OCI-LY7 (cell line): ENCODE data around the gene TAF13. TPM values are rescaled to one million over a fixed set of nuclear protein-coding genes. Genes with fewer than 3 reads are reported as not detected.
"Not testable (repeated sequence)": the region's sequence is repeated elsewhere in the genome, so short reads cannot be mapped to it uniquely, and the experiment has no call there.

Experiments
- BruUV-seq: library from RNA; stranded (reverse); fragments of 400-500 nt; replicated peaks from 2 replicates; lab custom pipeline; 2021; lab: Mats Ljungman, UMichigan
- CTCF ChIA-PET: fragments of 300-600 bp; sonication (Branson Sonifier 250); formaldehyde crosslinking; loops from one replicate; lab custom pipeline; 2022; ENCODE audit warnings: antibody characterized with exemption; ENCODE audit not compliant: unreplicated experiment; lab: Charles Lee
- POLR2A ChIA-PET: fragments of 300-600 bp; sonication (Branson Sonifier 250); formaldehyde crosslinking; loops from one replicate; lab custom pipeline; 2022; ENCODE audit warnings: antibody characterized with exemption; lab: Charles Lee
- DNase-seq: peaks from one replicate; pipeline ENCODE4 v3.0.0-alpha.2; 2015; ENCODE audit warnings: low spot score
- H2AFZ ChIP-seq: fragments of 200-600 bp; sonication (generic), shearing (Covaris generic); 2 replicates; pipeline ENCODE4 v1.6.1; 2014; ENCODE audit warnings: mild to moderate bottlenecking, antibody characterized with exemption, low read length, moderate library complexity
- H3K27ac ChIP-seq: fragments of 200-600 bp; sonication (generic); 2 replicates; pipeline ENCODE4 v1.5.1; 2014; ENCODE audit warnings: mixed run types, low read depth, mild to moderate bottlenecking, moderate library complexity, low read length, inconsistent platforms; ENCODE audit not compliant: poor library complexity, severe bottlenecking
- H3K36me3 ChIP-seq: fragments of 200-600 bp; sonication (generic); 2 replicates; pipeline ENCODE4 v1.6.1; 2014; ENCODE audit warnings: mild to moderate bottlenecking, antibody characterized with exemption, low read length, moderate library complexity, mixed read lengths; ENCODE audit not compliant: insufficient read depth
- H3K4me1 ChIP-seq: fragments of 200-600 bp; sonication (generic); 2 replicates; pipeline ENCODE4 v1.5.1; 2014; ENCODE audit warnings: mild to moderate bottlenecking, low read length; ENCODE audit not compliant: insufficient read depth, poor library complexity, severe bottlenecking
- H3K4me2 ChIP-seq: fragments of 200-600 bp; sonication (generic); 2 replicates; pipeline ENCODE4 v1.6.1; 2014; ENCODE audit warnings: mild to moderate bottlenecking, low read length
- H3K4me3 ChIP-seq: fragments of 200-600 bp; sonication (generic); 2 replicates; pipeline ENCODE4 v1.5.1; 2014; ENCODE audit warnings: mild to moderate bottlenecking, low read depth, low read length; ENCODE audit not compliant: poor library complexity, severe bottlenecking
- H3K79me2 ChIP-seq: fragments of 200-600 bp; sonication (generic); 2 replicates; pipeline ENCODE4 v1.6.1; 2016; ENCODE audit warnings: low read depth, mild to moderate bottlenecking, low read length, moderate library complexity, mixed read lengths; ENCODE audit not compliant: insufficient read depth
- H3K9me2 ChIP-seq: fragments of 200-600 bp; sonication (generic); 2 replicates; pipeline ENCODE4 v1.6.1; 2016; ENCODE audit warnings: mild to moderate bottlenecking, low read length, mixed read lengths; ENCODE audit not compliant: insufficient read depth
- H3K9me3 ChIP-seq: fragments of 200-600 bp; sonication (generic); 2 replicates; pipeline ENCODE4 v1.6.1; 2014; ENCODE audit warnings: mild to moderate bottlenecking, mixed run types, low read length, mixed read lengths
- H4K20me1 ChIP-seq: fragments of 200-600 bp; sonication (generic); 2 replicates; pipeline ENCODE4 v1.6.1; 2014; ENCODE audit warnings: mild to moderate bottlenecking, antibody characterized with exemption, low read length, moderate library complexity, mixed read lengths; ENCODE audit not compliant: insufficient read depth
- CTCF ChIP-seq: fragments of 200-600 bp; sonication (generic); conservative IDR thresholded peaks from 2 replicates; pipeline ENCODE4 v1.5.1; 2014; ENCODE audit warnings: mild to moderate bottlenecking, antibody characterized with exemption, low read length, moderate library complexity, mixed read lengths
- EZH2phosphoT487 ChIP-seq: fragments of 200-600 bp; sonication (generic); IDR thresholded peaks from 2 replicates; pipeline ENCODE4 v1.6.1; 2018; ENCODE audit warnings: low read depth, borderline replicate concordance, mild to moderate bottlenecking, mixed run types, antibody characterized with exemption, low read length, moderate library complexity, mixed read lengths
- intact Hi-C: fragments of 100-400 bp; cut with micrococcal nuclease; formaldehyde crosslinking; loops from one replicate; pipeline ENCODE4 v1.10.0; 2022; ENCODE audit not compliant: unreplicated experiment
- small RNA-seq: library from RNA; depleted of rRNA; stranded (forward); fragments of <200 nt; gene quantifications from one replicate; pipeline ENCODE3, GENCODE V24; 2014
- total RNA-seq, 2 experiments: library from RNA; depleted of rRNA in 1 of 2; stranded (reverse); fragments of >200 nt in 1 of 2; shearing (Covaris generic) in 1 of 2; gene quantifications; 2 replicates each; pipeline ENCODE4 v1.2.3, GENCODE V29; 2014 to 2022

Gene TAF13
- total RNA-seq, 2 experiments from 2014 or later, result 8.3 to 27.2 TPM

GRCh38 chr1:109020693-109021257, 55.0 kb downstream of the TAF13 start:
- POLR2A ChIA-PET, result interaction anchor here (0.6 to 1.4 kb wide), 9 partner anchors 9 to 469 kb away, joined by 3 to 8 read pairs (median 3); partner anchors contain the start of gene WDR47
- Histone ChIP-seq H3K79me2 (no peaks in the 10 kb centered on the region), H3K4me1 (no peaks in the 10 kb centered on the region), H3K4me2 (no peak overlapping the region), H3K4me3 (no peak overlapping the region), H2AFZ (no peak overlapping the region), H3K36me3 (peaks cover 36% of the 10 kb centered on the region), H3K9me2 (no peaks in the 10 kb centered on the region), H3K9me3 (peaks cover 9% of the 10 kb centered on the region), H4K20me1 (no peaks in the 10 kb centered on the region), H3K27ac (no peak overlapping the region)
- no peak for TF ChIP-seq EZH2phosphoT487
- TF ChIP-seq CTCF, result no peak
- intact Hi-C loops, result loop anchor here (5.0 kb wide), 1 partner anchor 48 kb away; no protein-coding TSS in a partner anchor
- BruUV-seq, result no TSS peak
- DNase-seq, result no peak
- CTCF ChIA-PET, result no interaction called here

DNA sequence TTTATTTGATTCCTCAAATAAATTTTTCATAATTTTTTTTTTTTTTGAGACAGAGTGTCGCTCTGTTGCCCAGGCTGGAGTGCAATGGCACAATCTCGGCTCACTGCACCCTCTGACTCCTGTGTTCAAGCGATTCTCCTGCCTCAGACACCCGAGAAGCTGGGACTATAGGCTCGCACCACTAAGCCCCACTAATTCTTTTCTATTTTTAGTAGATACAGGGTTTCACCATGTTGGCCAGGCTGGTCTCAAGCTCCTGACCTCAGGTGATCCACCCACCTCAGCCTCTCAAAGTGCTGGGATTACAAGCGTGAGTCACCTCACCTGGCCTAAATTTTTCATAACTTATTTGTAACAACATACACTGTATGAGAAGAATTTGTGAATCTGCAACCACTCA, 58.1 kb downstream of the TAF13 start:
- BruUV-seq, intact Hi-C loops, H3K9me2 ChIP-seq, H3K9me3 ChIP-seq, H3K4me2 ChIP-seq, H2AFZ ChIP-seq, H3K4me1 ChIP-seq, H3K79me2 ChIP-seq, DNase-seq, H4K20me1 ChIP-seq, H3K4me3 ChIP-seq, CTCF ChIA-PET, H3K27ac ChIP-seq: not testable (repeated sequence)
- H3K36me3 ChIP-seq, result peaks cover 47% of the 10 kb centered on the region
- POLR2A ChIA-PET, result interaction anchor here (0.5 to 1.1 kb wide), 4 partner anchors 11 to 100 kb away, joined by 3 to 4 read pairs (median 4); no protein-coding TSS in a partner anchor

GRCh38 chr1:109017134-109017533, 58.7 kb downstream of the TAF13 start:
- H3K4me2 ChIP-seq, result no peak overlapping the region
- ChIA-PET POLR2A (interaction anchor here (0.7 to 1.4 kb wide), 5 partner anchors 11 to 175 kb away, joined by 3 to 5 read pairs (median 4); no protein-coding TSS in a partner anchor), CTCF (no interaction called here)
- no peak for DNase-seq
- H3K9me2 ChIP-seq, result no peaks in the 10 kb centered on the region
- H3K36me3 ChIP-seq, result peaks cover 47% of the 10 kb centered on the region
- no peaks in the 10 kb centered on the region for H4K20me1 ChIP-seq
- no peak overlapping the region for H2AFZ ChIP-seq
- intact Hi-C loops, result no loop called here
- no peaks in the 10 kb centered on the region for H3K79me2 ChIP-seq
- H3K4me1 ChIP-seq, result no peaks in the 10 kb centered on the region
- H3K9me3 ChIP-seq, result peaks cover 9% of the 10 kb centered on the region
- TF ChIP-seq CTCF, result no peak
- TF ChIP-seq EZH2phosphoT487, result no peak
- BruUV-seq, result no TSS peak
- H3K27ac ChIP-seq, result no peak overlapping the region
- H3K4me3 ChIP-seq, result no peak overlapping the region

Small RNA genes lying within 50 kb of the gene (small RNA-seq; reads per million reads assigned to genes)
- gene AL356488.2 (not detected), gene BX679664.1 (not detected)

Other genes starting within 250 kb of the TAF13 start
- not detected in 2 replicates for gene AKNAD1, start 218.9 kb downstream of the TAF13 start, total RNA-seq (2014; rRNA removed; shearing (Covaris generic))
- gene AKNAD1, start 218.9 kb downstream of the TAF13 start, total RNA-seq (2022), result not detected in 2 replicates
- 41.1 and 42.4 TPM in 2 replicates for gene GPSM2, start 199.0 kb downstream of the TAF13 start, total RNA-seq (2014; rRNA removed; shearing (Covaris generic))
- 37.9 and 42.7 TPM in 2 replicates for gene GPSM2, start 199.0 kb downstream of the TAF13 start, total RNA-seq (2022)
- gene CLCC1, start 112.5 kb downstream of the TAF13 start, total RNA-seq (2014; rRNA removed; shearing (Covaris generic)), result 8.7 and 9.8 TPM in 2 replicates
- 19.6 and 19.9 TPM in 2 replicates for gene CLCC1, start 112.5 kb downstream of the TAF13 start, total RNA-seq (2022)
- 6.6 and 11.0 TPM in 2 replicates for gene WDR47, start 33.9 kb downstream of the TAF13 start, total RNA-seq (2014; rRNA removed; shearing (Covaris generic))
- gene WDR47, start 33.9 kb downstream of the TAF13 start, total RNA-seq (2022), result 9.4 and 12.0 TPM in 2 replicates
- gene TMEM167B, start 14.8 kb upstream of the TAF13 start, total RNA-seq (2014; rRNA removed; shearing (Covaris generic)), result 12.3 and 14.9 TPM in 2 replicates
- gene TMEM167B, start 14.8 kb upstream of the TAF13 start, total RNA-seq (2022), result 21.0 and 21.2 TPM in 2 replicates
- not detected in 2 replicates for gene ELAPOR1, start 38.1 kb upstream of the TAF13 start, total RNA-seq (2014; rRNA removed; shearing (Covaris generic))
- gene ELAPOR1, start 38.1 kb upstream of the TAF13 start, total RNA-seq (2022), result 0.35 TPM in 1 of 2 replicates, not detected in the other
- 277 and 295 TPM in 2 replicates for gene SARS1, start 137.9 kb upstream of the TAF13 start, total RNA-seq (2014; rRNA removed; shearing (Covaris generic))
- 290 and 323 TPM in 2 replicates for gene SARS1, start 137.9 kb upstream of the TAF13 start, total RNA-seq (2022)
- gene CELSR2, start 173.5 kb upstream of the TAF13 start, total RNA-seq (2014; rRNA removed; shearing (Covaris generic)), result 5.0 and 6.9 TPM in 2 replicates
- 12.5 and 13.0 TPM in 2 replicates for gene CELSR2, start 173.5 kb upstream of the TAF13 start, total RNA-seq (2022)
- gene PSRC1, start 207.1 kb upstream of the TAF13 start, total RNA-seq (2014; rRNA removed; shearing (Covaris generic)), result 42.7 and 44.5 TPM in 2 replicates
- 40.7 and 43.7 TPM in 2 replicates for gene PSRC1, start 207.1 kb upstream of the TAF13 start, total RNA-seq (2022)
- gene MYBPHL, start 231.0 kb upstream of the TAF13 start, total RNA-seq (2014; rRNA removed; shearing (Covaris generic)), result 0.16 TPM in 1 of 2 replicates, not detected in the other
- 0.35 TPM in 1 of 2 replicates, not detected in the other for gene MYBPHL, start 231.0 kb upstream of the TAF13 start, total RNA-seq (2022)